Measurements from ENCODE around the gene DNAJC3.
"Not testable (repeated sequence)": the region's sequence is repeated elsewhere in the genome, so short reads cannot be mapped to it uniquely, and the experiment has no call there.

Gene DNAJC3

DNA sequence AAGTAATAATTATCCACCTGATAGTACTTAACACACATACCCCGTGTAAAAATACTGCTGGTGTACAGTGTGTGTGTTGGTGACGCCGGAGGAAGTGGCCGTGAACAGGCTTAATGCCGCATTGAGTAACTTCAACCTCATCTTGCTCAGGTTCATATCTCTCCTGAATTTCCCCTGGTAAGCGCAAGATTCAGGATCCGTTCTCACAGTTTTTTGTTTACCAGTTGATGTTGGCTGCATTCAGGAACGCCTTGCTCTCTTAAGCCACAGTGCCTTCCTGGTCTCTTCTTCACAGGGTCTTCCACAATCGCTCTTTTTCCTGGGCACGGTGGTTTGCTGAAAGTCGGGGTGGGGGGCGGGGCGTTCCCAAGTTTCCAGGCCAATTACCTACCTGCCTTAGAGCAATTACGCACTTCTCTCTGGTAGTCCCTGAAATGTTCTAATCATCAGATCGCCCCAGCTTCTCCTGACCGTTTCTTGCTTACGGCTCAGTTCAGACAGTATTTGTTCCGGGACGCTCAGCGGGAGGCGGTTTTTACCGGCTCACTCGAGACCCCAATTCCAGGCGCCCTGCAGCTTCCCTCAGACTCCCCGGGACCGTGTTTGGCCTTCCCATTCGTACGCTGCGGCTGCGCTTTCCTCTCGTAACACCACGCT is 706 bp upstream of the DNAJC3 start:
- DNase-seq, result peak; percentile 39

DNA sequence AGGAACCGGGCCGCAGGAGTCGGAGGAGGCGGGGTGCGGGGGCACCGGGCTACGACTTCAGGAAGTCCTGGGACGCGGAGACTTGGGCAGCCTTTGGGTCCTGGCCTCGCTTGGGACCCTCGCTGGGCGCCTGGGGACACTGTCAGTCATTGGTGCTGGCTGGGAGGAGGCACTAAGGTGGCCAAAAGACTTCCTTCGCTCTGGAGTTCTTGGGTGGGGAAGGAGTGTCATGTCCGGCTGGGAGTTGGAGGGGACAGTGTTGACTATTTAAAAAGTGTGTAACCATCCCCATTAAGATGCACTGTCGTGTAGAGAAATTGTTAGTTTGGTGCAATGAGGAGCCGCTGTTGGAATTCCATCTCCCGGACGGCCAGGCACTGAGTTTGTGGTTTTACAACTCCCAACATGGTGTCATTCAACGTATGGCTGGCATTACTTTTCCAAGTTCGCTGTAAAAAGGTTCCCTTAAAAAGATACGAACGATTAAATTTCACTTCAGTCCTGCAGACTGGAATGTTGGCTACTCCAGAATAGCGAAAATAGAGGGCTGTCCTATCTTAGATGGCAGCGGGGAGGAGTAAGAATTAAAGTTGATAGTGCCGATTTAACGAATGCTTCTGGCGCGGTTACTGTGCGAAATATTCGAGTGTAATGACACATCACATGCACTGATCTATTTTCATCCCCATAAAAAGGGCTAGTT is 776 bp downstream of the DNAJC3 start:
- no peak for DNase-seq

DNA sequence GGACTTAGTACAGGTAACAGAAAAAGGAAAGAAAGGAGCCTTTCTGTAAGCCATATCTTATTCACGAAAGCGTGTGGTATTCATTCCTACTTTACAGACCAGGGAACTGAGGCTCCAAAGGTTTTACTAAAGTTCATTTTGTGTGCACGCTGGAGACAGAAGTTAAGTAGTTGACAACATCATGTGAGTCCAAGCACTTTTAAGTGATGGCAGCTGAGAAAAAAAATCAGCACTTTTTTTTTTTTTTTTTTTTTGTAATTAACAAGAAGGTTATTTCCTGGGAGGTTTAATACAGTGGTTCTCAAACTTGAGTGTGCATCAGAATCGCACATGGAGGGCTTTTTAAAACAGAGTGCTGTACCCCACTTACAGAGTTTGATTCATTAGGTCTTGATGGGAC is 2.0 kb downstream of the DNAJC3 start:
- DNase-seq, result no peak

DNA sequence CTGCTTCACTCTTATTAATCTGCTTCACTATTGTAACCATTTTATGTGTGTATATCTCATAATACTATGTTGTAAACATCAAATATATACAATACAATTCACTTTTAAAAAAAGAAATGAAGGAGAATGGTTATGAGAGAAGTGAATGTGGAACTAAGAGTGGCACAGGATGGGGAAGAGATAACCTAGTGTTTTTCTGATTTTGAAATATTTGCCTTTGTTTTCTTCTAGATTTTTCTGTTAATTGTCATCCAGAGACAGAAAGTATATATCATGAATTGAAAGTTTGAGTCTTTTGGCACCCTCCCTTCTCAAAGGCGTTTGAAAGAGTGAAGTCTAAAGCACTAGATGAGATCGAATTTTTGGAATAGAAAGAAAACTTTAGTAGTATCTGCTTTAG is 2.8 kb downstream of the DNAJC3 start:
- no peak for DNase-seq

DNA sequence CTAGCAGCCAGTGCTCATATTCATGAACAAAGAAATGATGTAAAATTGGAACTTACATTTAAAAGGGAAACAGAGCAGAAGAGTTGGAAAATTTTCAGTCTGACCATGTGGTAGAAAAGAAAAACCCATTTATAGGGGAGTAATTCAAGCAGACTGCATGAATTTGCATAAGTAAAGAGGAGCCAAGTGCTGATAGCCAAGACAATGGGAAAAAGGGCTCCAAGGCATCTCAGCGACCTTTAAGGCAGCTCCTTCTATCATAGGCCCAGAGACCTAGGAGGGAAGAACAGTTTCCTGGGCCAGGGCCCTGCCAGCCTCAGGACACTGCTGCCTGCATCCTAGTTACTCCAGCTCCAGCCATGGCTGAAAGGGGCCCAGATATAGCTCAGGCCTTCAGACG is 7.5 kb downstream of the DNAJC3 start:
- no peak for DNase-seq

DNA sequence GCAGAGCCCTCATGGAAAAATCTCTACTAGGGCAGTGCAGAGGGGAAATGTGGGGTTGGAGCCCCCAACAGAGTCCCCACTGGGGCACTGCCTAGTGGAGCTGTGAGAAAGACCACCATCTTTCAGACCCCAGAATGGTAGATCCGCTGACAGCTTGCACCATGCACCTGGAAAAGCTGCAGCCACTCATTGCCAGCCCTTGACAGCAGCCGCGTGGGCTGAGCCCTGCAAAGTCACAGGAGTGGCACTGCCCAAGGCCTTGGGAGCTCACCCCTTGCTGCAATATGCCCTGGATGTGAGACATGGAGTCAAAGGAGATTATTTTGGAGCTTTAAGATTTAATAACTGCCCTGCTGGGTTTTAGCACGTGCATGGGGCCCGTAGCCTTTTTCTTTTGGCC is 8.0 kb downstream of the DNAJC3 start:
- DNase-seq, result not testable (repeated sequence)

DNA sequence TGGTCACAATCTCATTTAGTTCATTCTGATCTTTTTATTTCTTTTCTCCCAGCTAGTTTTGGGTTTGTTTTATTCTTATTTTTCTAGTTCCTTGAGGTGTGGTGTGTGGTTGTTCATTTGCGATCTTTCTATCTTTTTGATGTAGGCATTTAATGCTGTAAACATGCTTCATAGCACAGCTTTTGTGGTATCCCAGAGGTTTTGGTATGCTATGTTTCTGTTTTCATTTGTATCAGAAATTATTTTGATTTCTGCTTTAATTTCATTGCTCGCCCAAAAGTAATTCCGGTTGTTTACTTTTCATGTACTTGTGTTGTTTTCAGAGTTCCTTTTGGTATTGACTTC is 12.6 kb downstream of the DNAJC3 start:
- DNase-seq, result no peak

DNA sequence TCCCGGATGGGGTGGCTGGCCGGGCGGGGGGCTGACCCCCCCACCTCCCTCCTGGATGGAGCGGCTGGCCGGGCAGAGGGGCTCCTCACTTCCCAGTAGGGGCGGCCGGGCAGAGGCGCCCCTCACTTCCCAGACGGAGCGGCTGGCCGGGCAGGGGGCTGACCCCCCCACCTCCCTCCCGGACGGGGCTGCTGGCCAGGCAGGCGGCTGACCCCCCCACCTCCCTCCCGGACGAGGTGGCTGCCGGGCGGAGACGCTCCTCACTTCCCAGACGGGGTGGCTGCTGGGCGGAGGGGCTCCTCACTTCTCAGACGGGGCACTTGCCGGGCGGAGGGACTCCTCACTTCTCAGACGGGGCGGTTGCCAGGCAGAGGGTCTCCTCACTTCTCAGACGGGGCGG is 14.0 kb downstream of the DNAJC3 start:
- DNase-seq, result not testable (repeated sequence)

DNA sequence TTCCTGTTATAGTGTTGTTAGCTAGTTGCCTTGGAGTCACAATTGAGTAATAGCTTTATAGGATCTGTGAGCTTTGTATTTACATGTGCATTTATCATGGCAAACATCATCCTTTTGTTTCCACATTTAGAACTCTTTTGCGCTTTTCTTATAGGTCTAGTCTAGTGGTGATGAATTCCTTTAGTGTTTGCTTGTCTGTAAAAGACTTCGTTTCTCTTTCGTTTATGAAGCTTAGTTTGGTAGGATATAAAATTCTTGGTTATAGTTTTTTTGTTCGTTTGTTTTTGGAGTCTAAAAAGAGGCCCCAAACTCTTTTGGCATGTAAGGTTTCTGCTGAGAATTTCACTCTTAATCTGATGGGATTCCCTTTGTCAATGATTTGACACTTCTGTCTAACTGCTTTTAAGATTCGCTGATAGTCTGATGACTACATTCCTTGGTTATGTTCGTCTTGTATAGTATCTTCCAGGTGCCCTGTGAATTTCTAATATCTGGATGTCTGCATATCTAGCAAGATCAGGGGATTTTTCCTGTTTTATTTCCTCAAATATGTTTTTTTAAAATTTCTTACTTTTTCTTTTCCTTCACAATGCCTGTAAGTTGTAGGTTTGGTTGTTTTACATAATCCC is 20.2 kb downstream of the DNAJC3 start:
- DNase-seq, result no peak

DNA sequence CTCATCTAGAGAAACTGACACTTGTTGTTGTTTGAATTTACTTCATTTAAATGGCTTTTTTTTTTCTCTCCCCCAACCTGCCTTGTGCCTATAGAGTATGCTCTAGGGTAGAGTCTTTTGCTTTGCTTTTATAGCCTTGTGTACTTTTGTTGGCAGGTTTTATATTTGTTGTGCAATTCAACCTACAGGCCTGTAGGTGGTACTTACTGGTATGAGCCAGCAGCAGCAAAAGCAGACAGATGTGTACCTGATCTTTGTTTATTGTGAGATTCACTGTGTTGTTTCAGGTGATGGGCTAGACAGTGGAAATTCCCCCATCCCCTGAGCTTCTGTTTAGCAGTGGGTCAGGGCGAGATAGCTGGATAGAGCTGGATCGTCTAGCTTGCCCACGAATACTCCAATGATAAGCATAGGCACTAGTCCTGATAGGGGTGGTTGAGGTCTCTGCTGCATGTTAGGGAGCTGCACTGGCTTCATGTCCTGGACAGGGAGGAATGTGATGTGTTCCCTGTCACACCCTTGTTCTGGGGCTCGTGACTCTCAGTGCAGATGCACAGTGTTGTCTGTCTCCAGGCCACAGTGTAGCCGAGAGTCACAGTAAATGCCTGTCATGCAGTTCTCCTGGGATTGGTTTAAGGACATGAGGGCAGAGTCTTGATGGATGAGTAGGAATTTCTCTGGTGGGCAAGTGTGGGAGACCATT is 21.3 kb downstream of the DNAJC3 start:
- no peak for DNase-seq

DNA sequence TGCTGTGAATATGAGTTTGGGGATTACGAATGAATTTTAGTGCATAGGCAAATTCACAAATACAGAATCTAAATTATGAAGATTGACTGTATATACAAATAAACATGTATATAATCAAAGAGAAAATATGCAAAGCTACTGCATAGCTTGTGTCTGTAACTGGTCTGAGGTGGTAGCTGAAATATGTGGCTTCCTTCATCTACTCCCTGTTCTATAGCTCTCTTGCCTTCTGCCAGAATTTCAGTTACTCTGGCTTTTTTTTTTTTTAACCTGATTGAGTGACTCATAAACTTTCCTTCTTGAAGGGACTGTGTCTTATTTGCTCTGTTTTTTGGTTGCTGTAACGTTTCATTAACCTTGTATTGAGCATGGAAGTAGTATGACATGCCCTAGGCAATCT is 26.6 kb downstream of the DNAJC3 start:
- DNase-seq, result no peak

DNA sequence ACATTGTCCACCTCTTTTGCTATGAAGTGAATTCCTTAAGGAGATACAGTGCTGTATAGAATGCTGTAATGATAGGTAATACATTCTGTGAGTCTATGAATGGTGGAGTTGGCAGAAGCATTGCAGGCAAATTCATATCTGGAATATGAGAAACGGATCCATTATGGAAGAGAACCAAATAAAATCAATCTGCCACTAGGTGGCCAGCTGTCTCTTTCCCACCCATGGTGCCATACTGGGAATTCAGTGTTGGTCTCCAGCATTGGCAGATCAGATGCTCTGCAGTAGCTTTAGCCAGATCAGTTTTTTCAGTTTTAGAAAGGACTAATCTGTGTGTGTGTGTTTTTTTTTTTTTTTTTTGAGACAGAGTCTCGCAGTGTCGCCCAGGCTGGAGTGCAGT is 27.6 kb downstream of the DNAJC3 start:
- no peak for DNase-seq

DNA sequence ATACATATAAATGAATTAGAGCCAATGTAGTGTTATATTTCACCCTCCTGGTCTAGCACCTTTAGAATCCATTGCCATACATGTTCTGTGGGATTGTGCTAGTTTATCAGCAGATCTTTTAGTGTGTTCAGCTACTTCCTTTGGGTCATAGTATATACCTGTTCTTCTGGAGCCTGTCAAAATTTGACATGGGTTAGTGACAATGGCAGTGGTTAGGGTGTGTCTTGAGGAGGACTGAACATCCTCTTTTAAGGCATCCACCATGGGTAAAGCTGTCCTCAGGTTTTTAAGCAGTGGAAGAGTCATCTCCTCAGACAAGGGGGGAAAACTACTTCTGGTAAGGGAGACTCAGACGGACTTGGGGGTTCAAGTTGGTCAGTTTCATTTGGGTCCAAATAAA is 29.4 kb downstream of the DNAJC3 start:
- DNase-seq, result no peak

DNA sequence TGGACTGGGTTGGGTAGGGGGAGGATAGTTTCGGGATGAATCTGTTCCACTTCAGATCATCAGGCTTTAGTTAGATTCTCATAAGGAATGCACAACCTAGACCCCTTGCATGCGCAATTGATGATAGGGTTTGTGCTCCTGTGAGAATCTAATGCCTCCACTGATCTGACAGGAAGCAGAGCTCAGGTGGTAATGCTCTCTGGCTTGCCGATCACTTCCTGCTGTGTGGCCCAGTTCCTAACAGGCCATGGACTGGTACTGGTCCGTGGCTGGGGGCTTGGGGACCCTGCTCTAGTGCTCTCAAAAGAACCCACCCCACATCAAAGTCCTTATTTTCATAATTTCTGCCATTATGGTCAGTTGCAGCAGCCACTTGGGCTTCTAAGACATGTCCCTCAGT is 30.1 kb downstream of the DNAJC3 start:
- DNase-seq, result no peak

DNA sequence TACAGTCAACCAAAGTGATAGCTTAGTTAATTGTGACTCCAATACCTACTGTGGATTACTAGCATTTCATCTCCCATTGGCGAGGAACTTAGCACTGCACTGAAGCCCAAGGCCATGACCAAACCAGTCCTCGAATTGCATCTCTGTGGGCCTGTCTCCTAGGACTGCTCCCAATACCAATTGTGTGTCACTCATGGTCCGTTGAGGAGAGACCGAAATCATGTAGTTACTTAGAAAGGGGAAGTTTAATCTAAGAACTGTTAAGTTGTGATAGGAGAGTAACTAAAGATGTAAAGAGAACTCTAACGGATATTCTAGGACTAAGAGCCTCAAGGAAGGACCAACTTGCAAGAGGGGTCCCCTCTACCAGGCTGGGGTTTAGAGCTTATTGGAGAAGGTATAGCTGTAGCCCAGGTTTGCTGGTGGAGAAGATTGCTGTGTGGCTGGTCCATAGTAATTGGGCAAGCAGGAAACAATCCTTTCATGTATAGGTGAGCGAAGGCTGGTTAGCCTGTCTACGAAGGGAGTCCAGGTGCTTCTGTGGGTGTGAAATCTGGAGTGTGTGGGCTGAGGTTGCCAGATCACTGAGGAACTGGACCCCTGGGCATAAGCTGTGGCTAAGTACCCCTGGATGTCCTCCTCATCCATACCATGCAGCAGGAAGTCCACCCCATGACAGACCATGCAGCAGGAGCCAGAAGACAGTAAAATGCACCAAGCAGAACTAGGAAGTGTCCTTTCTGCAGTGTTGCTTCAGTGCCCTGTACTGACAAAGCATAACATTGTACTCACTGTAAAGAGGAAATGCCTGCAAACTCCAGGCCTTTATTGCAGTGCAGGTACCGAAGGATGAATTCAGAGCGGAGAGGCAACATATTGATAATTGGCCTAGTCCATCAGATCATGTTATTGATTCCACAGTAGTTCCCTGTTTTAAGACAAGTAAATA is 30.8 kb downstream of the DNAJC3 start:
- no peak for DNase-seq

DNA sequence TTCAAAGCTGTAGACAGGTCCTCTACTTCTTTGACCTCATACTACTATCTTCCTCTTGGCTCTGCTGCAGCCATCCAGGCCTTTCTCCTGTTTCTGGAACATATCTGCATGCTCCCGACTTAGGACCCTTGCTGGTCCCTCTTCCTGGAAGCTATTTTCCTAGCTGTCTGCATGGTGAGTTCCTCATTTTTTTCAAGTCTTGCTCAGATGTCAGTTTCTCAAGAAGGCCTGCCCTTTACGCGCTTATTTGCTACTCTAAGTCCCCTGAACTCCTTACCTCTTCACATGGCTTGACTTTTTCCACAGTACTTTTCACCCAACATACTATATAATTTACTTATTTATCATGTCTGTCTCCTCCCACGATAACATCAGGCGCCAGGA is 31.4 kb downstream of the DNAJC3 start:
- no peak for DNase-seq

DNA sequence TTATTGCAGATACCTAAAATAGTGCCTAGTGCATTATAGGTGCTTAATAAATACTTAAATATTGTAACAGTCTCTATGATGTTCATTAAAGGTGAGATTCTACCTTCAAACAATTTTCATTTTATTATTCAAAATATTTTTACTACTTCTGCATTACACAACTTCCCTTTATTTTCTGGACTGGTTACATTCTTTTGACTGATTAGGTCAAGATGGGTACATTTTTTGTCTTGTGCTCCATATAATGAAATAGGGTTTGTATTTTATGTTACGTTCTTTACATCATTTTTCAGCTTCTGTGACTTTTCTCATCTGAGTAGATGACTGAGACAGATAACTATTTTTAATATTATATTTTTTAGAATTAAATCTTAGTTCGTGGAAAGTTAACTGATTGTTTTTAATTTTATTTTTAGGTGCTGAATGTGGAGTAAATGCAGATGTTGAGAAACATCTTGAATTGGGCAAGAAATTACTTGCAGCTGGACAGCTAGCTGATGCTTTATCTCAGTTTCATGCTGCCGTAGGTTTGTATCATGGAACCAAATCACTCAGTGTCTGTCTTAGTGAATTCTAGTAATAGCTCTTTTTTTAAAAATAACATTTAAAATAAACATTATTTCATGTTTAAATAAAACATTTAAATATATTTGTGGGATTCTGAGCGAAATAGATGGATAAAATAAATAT is 32.0 kb downstream of the DNAJC3 start:
- DNase-seq, result no peak

DNA sequence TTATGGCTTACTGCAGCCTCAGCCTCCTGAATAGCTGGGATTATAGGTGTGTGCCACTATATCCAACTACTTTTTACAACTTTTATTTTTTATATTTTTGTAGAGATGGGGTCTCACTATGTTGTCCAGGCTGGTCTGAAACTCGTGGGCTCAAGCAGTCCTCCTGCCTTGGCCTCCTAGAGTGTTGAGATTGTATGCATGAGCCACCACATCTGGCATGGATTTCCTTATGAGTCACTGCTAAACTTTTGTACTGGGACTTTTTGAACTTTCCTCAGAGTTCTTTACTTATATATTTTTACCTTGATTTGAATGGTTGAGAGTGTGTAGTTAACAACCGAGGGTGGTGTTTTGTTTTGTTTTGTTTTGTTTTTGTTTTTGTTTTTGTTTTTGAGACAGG is 33.4 kb downstream of the DNAJC3 start:
- no peak for DNase-seq

DNA sequence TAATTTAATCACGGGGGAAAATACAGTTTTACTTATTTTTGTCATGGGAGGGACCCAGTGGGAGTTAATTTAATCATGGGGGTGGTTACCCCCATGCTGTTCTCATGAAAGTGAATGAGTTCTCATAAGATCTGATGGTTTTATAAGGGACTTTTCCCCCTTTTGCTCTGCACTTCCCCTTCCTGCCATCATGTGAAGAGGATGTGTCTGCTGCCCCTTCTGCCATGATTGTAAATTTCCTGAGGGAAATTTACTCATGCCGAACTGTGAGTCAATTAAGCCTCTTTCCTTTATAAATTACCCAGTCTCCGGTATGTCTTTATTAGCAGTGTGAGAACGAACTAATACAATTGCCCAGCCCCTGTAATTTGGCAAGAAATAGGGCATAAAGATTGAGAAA is 35.9 kb downstream of the DNAJC3 start:
- DNase-seq, result not testable (repeated sequence)

DNA sequence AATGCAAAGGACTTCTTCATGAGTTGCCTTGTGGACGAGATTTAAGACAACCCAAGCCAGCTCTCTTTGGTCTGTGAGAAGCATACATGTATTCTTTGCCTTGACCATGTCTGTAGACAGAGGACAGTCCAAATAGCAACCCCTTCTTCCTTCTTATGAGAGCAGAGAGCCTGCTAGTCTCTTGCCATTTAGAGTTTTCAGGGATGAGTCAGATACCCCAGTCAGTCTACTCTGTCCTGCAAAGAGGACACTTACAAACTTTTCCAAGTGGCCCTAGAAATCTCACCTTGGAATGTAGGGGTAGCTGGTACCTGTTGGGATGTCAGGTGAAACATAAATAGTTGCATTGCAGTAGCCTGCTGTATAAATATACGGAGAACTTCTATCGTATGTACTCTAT is 36.7 kb downstream of the DNAJC3 start:
- no peak for DNase-seq

DNA sequence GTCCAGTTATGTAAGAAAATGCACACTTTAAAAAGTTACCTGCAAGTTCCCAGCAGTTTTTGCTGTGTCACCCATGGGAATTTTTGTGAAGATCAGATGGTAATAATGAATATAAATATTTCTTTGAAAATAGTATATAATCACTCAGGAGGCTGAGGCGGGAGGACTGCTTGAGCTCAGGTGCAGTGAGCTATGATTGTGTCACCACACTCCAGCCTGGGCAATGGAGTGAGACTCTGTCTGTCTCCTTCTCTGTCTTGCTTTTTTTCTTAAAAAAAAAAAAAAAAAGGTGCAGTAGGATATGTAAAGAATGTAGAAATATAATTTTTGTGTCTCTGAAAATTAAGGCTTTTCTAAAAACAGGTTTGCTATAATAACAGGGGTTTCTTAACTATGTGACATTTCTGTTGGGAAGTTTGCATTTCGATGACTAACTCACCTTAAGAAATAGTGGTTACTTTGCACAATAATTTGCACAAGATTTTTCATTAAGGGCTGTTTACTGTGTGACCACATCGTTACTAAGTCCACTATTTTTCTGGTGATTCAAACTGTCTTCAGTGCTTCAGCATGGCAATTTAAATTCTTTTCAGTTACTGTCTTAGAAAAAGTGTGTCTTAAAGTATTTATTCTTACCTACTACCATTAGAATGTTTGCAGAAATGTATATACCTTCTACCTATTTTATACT is 37.3 kb downstream of the DNAJC3 start:
- DNase-seq, result no peak

DNA sequence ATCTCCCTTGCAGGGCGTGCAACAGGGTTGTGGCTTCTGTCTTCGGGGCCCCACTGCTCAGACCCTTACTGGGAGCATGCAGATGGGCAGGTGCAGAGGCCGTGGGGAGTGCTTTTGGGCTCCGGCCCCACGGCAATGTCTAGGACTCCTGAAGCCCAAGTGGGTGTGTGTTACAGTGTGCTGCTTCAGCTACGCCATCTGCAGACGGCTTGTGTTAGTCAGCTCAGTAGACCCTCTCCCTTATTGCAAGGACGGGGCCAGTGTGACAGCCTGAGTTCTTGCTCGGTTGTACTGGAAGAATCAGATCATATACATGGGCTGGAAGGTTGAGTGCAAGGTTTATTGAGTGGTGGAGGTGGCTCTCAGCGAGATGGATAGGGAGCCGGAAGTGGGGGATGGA is 39.3 kb downstream of the DNAJC3 start:
- no peak for DNase-seq
